WTC11 (cell line): ENCODE results near the gene LYRM2.

Experiments used
- CTCF ChIP-seq: fragments of 200-600 bp; IDR thresholded peaks from 2 replicates; pipeline ENCODE4 v1.8.0; 2022; ENCODE audit warnings: antibody characterized with exemption
- FOXP1 ChIP-seq: sonication (generic); formaldehyde crosslinking; IDR thresholded peaks from 2 replicates; pipeline ENCODE4 v1.8.0; 2022; ENCODE audit warnings: missing genetic modification reagents, mild to moderate bottlenecking, moderate library complexity, borderline replicate concordance
- GRHL2 ChIP-seq: fragments of 250-450 bp; sonication (Bioruptor Pico); IDR thresholded peaks from 2 replicates; pipeline ENCODE4 v1.8.0; 2022; ENCODE audit warnings: mild to moderate bottlenecking, moderate library complexity; ENCODE audit not compliant: insufficient replicate concordance, severe bottlenecking
- MAX ChIP-seq: sonication (generic); formaldehyde crosslinking; IDR thresholded peaks from 2 replicates; pipeline ENCODE4 v1.8.0; 2022; ENCODE audit warnings: mild to moderate bottlenecking, missing genetic modification reagents
- ZBTB21 ChIP-seq: sonication (generic); formaldehyde crosslinking; IDR thresholded peaks from 2 replicates; pipeline ENCODE4 v1.8.1; 2023; ENCODE audit warnings: mild to moderate bottlenecking, missing genetic modification reagents, borderline replicate concordance
- ZNF138 ChIP-seq: sonication (generic); formaldehyde crosslinking; conservative IDR thresholded peaks from 2 replicates; pipeline ENCODE4 v1.8.1; 2022; ENCODE audit warnings: mild to moderate bottlenecking, moderate library complexity, missing genetic modification reagents

- TF ChIP-seq CTCF (no peak), FOXP1 (no peak), GRHL2 (no peak), MAX (no peak), ZNF138 (CRISPR knock-in tag) (no peak), ZBTB21 (CRISPR knock-in tag) (no peak)
Measured at GRCh38 chr6:89567630-89568390, 70.7 kb downstream of the LYRM2 start.
